Measurements from ENCODE around the gene TCF3. TPM values are rescaled to one million over a fixed set of nuclear protein-coding genes. Genes with fewer than 3 reads are reported as not detected.

The TCF3 gene
- total RNA-seq, 1 experiment from 2014 or later, result 304 TPM

DNA sequence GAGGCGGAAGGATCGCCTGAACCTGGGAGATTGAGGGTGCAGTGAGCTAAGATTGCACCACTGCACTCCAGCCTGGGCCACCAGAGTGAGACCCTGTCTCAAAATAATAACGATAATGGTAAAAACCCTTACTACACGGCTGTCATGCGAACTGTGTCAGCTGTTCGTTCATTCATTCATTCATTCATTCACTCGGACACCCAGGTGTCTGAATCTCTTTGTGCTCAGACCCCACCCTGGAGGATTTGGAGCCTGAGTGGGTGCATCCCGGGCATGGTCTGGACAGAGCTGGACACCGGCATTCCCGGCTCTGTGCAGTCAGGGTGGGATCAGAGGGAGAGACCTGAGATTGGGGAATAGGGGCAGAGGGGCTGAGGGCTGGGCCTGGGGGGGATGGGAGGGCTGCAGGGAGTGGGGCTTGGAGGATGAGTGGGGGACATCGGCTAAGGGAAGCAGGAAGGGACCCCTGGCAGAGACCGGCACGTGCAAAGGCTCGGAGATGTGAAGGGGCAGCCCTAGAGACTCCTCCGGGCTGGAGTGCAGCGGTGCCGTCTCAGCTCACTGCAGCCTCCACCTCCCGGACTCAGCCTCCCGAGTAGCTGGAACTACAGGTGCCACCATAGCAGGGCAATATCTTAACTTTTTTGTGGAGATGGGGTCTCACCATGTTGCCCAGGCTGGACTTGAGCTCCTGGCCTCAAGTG, 31.6 kb upstream of the TCF3 start:
- Mint-ChIP-seq H3K27me3 (ENCODE audit: low read depth) (peaks cover 83% of the 10 kb centered on the region), H3K4me3 (no peak overlapping the region), H3K27ac (no peak overlapping the region), H3K4me1 (peaks cover 0 to 12% of the 10 kb centered on the region in 2 experiments; a peak in 2 of 4 replicates), H3K9me3 (peaks cover 0 to 3% of the 10 kb centered on the region in 2 experiments; a peak in 1 of 5 replicates), H3K36me3 (ENCODE audit: insufficient read depth in 1 of 3, low read depth in 3 of 3) (no peaks in the 10 kb centered on the region; a peak in 1 of 7 replicates)
- WGBS (ENCODE audit: extremely low coverage, insufficient read length, low lambda C conversion rate), result no CpG with 5 or more reads among the region's 19 CpGs
- Histone ChIP-seq H2BK5ac (ENCODE audit: insufficient read length, low read length) (no peak overlapping the region), H3K18ac (ENCODE audit: insufficient read length, low read depth, low read length) (no peak overlapping the region), H3K4ac (ENCODE audit: low read depth, low read length) (no peak overlapping the region), H3K9ac (ENCODE audit: extremely low read depth, insufficient read length, low read length) (no peak overlapping the region), H3K27ac (ENCODE audit: insufficient read length, low read depth, low read length) (no peak overlapping the region), H4K20me1 (ENCODE audit: control insufficient read depth, insufficient read depth, insufficient read length) (no peaks in the 10 kb centered on the region), H3K79me1 (ENCODE audit: insufficient read depth, low read depth, low read length, poor library complexity, severe bottlenecking) (no peaks in the 10 kb centered on the region), H4K5ac (ENCODE audit: insufficient read length, low read depth, low read length) (no peak overlapping the region), H4K91ac (ENCODE audit: insufficient read length, low read depth, low read length) (no peak overlapping the region), H3K4me2 (ENCODE audit: insufficient read depth, insufficient read length, low read length) (no peak overlapping the region), H4K8ac (replicated peaks; ENCODE audit: insufficient read length, low read depth, low read length) (no peak overlapping the region), H3K56ac (ENCODE audit: insufficient read length, low read depth, low read length) (no peak overlapping the region), H3K27me3 (ENCODE audit: insufficient read depth, low read length) (no peaks in the 10 kb centered on the region; the same call in 1 of the 2 replicates), H2BK15ac (ENCODE audit: low read depth, low read length) (no peak overlapping the region), H3K4me1 (ENCODE audit: insufficient read depth, low read length) (no peaks in the 10 kb centered on the region; the same call in 1 of the 2 replicates), H2AK5ac (ENCODE audit: insufficient read length, low read length) (no peak overlapping the region), H2BK120ac (ENCODE audit: low read depth, low read length, poor library complexity, severe bottlenecking) (no peak overlapping the region), H2AFZ (ENCODE audit: low read length) (no peak overlapping the region), H3K23me2 (ENCODE audit: insufficient read length, low read depth, low read length, poor library complexity, severe bottlenecking) (no peaks in the 10 kb centered on the region), H3K23ac (ENCODE audit: insufficient read length, low read depth, low read length) (no peak overlapping the region), H3K79me2 (ENCODE audit: insufficient read depth, low read length) (no peaks in the 10 kb centered on the region), H2BK12ac (ENCODE audit: insufficient read length, low read depth, low read length) (no peak overlapping the region), H2BK20ac (ENCODE audit: low read depth, low read length, poor library complexity, severe bottlenecking) (no peak overlapping the region), H3K14ac (ENCODE audit: insufficient read depth, low read length) (no peak overlapping the region), H3K9me3 (ENCODE audit: control insufficient read depth, low read depth, low read length) (no peaks in the 10 kb centered on the region), H3T11ph (ENCODE audit: low read length) (no peak overlapping the region)
- TF ChIP-seq, protein P1, sequence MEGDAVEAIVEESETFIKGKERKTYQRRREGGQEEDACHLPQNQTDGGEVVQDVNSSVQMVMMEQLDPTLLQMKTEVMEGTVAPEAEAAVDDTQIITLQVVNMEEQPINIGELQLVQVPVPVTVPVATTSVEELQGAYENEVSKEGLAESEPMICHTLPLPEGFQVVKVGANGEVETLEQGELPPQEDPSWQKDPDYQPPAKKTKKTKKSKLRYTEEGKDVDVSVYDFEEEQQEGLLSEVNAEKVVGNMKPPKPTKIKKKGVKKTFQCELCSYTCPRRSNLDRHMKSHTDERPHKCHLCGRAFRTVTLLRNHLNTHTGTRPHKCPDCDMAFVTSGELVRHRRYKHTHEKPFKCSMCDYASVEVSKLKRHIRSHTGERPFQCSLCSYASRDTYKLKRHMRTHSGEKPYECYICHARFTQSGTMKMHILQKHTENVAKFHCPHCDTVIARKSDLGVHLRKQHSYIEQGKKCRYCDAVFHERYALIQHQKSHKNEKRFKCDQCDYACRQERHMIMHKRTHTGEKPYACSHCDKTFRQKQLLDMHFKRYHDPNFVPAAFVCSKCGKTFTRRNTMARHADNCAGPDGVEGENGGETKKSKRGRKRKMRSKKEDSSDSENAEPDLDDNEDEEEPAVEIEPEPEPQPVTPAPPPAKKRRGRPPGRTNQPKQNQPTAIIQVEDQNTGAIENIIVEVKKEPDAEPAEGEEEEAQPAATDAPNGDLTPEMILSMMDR (conservative IDR thresholded peaks at IDR 0.05), result no peak
- DNase-seq, result no peak

All from H9 (cell line).